ENCODE results near the gene STPG3. TPM values are rescaled to one million over a fixed set of nuclear protein-coding genes. Genes with fewer than 3 reads are reported as not detected.

STPG3 gene
- total and polyA plus RNA-seq, 2 of the 13 experiments (the other 11 are each of a cell fraction or from before 2014, with no cell fraction given): not detected

DNA sequence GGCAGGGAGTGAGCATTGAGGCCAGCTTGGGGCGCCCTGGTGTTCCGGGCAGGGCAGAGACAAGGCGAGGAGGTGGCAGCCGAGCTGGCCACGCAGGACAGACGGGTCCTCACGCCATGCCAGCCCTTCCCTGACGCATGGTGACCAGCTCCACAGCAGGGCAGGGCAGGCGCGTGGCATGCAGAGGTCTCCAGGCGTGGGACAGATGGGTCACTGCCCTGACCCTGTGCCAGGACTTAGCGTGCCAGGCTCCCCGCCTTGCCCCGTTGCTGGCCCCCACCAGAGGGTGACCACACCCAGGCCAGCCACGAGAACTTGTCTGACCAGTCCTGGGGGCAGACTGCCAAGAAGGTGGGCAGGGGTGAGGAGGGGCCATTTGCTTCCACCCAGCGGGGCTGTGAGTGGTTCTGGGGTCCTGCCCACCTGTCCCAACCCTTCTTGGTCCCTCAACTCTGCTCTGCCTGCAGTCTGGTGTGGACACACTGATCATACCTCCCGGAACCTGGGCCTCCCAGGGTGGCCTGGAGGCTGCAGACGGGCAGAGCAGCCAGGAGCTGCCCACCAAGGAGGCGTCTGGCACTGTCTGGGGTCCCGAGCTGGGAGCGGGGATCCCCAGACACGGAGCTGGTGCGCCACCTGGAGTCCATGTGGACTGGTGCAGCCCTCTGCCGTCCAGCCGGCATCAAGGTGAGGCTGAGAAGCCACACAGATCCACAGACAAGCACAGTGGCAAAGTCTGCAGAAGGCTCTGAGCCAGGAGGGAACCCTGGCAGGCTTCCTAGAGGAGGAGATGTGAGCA, 23.8 kb upstream of the STPG3 start, which contains the start of gene RNF224 (continued):
- TF ChIP-seq, protein P1, sequence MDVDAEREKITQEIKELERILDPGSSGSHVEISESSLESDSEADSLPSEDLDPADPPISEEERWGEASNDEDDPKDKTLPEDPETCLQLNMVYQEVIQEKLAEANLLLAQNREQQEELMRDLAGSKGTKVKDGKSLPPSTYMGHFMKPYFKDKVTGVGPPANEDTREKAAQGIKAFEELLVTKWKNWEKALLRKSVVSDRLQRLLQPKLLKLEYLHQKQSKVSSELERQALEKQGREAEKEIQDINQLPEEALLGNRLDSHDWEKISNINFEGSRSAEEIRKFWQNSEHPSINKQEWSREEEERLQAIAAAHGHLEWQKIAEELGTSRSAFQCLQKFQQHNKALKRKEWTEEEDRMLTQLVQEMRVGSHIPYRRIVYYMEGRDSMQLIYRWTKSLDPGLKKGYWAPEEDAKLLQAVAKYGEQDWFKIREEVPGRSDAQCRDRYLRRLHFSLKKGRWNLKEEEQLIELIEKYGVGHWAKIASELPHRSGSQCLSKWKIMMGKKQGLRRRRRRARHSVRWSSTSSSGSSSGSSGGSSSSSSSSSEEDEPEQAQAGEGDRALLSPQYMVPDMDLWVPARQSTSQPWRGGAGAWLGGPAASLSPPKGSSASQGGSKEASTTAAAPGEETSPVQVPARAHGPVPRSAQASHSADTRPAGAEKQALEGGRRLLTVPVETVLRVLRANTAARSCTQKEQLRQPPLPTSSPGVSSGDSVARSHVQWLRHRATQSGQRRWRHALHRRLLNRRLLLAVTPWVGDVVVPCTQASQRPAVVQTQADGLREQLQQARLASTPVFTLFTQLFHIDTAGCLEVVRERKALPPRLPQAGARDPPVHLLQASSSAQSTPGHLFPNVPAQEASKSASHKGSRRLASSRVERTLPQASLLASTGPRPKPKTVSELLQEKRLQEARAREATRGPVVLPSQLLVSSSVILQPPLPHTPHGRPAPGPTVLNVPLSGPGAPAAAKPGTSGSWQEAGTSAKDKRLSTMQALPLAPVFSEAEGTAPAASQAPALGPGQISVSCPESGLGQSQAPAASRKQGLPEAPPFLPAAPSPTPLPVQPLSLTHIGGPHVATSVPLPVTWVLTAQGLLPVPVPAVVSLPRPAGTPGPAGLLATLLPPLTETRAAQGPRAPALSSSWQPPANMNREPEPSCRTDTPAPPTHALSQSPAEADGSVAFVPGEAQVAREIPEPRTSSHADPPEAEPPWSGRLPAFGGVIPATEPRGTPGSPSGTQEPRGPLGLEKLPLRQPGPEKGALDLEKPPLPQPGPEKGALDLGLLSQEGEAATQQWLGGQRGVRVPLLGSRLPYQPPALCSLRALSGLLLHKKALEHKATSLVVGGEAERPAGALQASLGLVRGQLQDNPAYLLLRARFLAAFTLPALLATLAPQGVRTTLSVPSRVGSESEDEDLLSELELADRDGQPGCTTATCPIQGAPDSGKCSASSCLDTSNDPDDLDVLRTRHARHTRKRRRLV (CRISPR knock-in tag; IDR thresholded peaks at IDR 0.05): no peak
- TF ChIP-seq SCMH1 (CRISPR knock-in tag; IDR thresholded peaks at IDR 0.05; ENCODE audit: borderline replicate concordance) (no peak), ZNF713 (CRISPR knock-in tag; IDR thresholded peaks at IDR 0.05) (no peak), ZNF160 (CRISPR knock-in tag; IDR thresholded peaks at IDR 0.05) (peak; percentile 58; the same call in 1 of the 2 replicates), TBX2 (CRISPR knock-in tag; IDR thresholded peaks at IDR 0.05; ENCODE audit: borderline replicate concordance) (peak; percentile 35; the same call in 1 of the 2 replicates), ZNF598 (CRISPR knock-in tag; IDR thresholded peaks at IDR 0.05; ENCODE audit: borderline replicate concordance) (peak; percentile 75; the same call in 1 of the 2 replicates), GATAD2A (CRISPR knock-in tag; IDR thresholded peaks at IDR 0.05) (peak; percentile 52; the same call in 1 of the 2 replicates), ZNF891 (CRISPR knock-in tag; IDR thresholded peaks at IDR 0.05) (peak; percentile 68; the same call in 1 of the 2 replicates)
- TF ChIP-seq, protein P2, sequence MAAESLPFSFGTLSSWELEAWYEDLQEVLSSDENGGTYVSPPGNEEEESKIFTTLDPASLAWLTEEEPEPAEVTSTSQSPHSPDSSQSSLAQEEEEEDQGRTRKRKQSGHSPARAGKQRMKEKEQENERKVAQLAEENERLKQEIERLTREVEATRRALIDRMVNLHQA (CRISPR knock-in tag; IDR thresholded peaks at IDR 0.05): no peak
- TF ChIP-seq, protein P3, sequence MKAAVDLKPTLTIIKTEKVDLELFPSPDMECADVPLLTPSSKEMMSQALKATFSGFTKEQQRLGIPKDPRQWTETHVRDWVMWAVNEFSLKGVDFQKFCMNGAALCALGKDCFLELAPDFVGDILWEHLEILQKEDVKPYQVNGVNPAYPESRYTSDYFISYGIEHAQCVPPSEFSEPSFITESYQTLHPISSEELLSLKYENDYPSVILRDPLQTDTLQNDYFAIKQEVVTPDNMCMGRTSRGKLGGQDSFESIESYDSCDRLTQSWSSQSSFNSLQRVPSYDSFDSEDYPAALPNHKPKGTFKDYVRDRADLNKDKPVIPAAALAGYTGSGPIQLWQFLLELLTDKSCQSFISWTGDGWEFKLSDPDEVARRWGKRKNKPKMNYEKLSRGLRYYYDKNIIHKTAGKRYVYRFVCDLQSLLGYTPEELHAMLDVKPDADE (CRISPR knock-in tag; IDR thresholded peaks at IDR 0.05): no peak

Data from HepG2 (cell line).